Measurements from ENCODE around the gene IL10.
A peak's percentile ranks its signal among the peaks of the same experiment; 100 is the strongest.

IL10 gene

GRCh38 chr1:206794294-206794908, 22.1 kb upstream of the IL10 start:
- TF ChIP-seq CTCF (IDR thresholded peaks at IDR 0.05; ENCODE audit: low read depth, low read length): no peak
- DNase-seq (ENCODE audit: low read depth in 2 of 2): no peak
- no peak overlapping the region for H3K4me3 ChIP-seq (replicated peaks in 1 of 2; ENCODE audit: low read depth in 2 of 2, low read length in 2 of 2)

GRCh38 chr1:206793620-206794019, 21.3 kb upstream of the IL10 start:
- no peak for DNase-seq (ENCODE audit: low read depth in 2 of 2)
- no peak for TF ChIP-seq CTCF (IDR thresholded peaks at IDR 0.05; ENCODE audit: low read depth, low read length)
- H3K4me3 ChIP-seq (replicated peaks in 1 of 2; ENCODE audit: low read depth in 2 of 2, low read length in 2 of 2): no peak overlapping the region

GRCh38 chr1:206792939-206793607, 20.8 kb upstream of the IL10 start:
- DNase-seq (ENCODE audit: low read depth in 2 of 2): peak in 1 of 2 donors; percentile 29
- no peak overlapping the region for H3K4me3 ChIP-seq (replicated peaks in 1 of 2; ENCODE audit: low read depth in 2 of 2, low read length in 2 of 2)
- TF ChIP-seq CTCF (IDR thresholded peaks at IDR 0.05; ENCODE audit: low read depth, low read length): no peak

DNA sequence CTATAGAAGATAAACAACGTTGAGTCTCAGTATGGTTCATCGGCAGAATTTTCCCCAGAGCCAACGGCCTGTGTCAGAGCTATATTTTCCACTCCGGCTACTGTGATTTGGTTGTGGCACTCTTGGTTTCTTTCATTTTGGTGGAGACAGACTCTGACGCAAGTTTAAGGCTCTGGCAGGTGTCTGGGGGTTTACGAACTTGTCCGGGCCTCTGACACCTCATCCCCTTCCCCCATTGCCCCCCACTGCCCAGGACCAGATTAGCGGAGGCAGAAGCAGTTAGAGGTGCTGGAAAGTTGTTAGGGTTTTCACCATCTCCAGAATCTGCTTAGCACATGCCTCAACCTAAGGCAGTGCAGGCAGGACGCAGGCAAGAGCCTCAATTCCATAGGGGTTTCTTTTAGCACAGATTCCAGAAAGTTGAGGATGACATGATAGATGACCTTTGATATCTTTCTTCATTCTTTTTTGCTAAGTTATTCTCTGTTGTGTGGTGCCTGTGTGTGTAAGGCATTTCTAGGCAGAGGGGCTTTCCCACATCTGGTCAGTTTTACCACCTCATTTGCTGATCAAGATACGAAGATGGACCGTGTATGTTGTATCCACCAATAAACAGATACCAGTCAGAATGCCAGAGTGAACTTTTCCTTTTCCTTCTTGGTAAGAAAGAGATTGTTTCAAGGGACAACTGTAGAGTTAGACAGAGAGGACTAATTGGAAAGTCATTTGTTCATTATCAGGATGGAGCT, 18.4 kb upstream of the IL10 start:
- TF ChIP-seq CTCF (IDR thresholded peaks at IDR 0.05; ENCODE audit: low read depth, low read length): no peak
- no peak for DNase-seq (ENCODE audit: low read depth in 2 of 2)
- no peak overlapping the region for H3K4me3 ChIP-seq (replicated peaks in 1 of 2; ENCODE audit: low read depth in 2 of 2, low read length in 2 of 2)

GRCh38 chr1:206788487-206789050, 16.3 kb upstream of the IL10 start:
- no peak for DNase-seq (ENCODE audit: low read depth in 2 of 2)
- no peak overlapping the region for H3K4me3 ChIP-seq (replicated peaks in 1 of 2; ENCODE audit: low read depth in 2 of 2, low read length in 2 of 2)
- TF ChIP-seq CTCF (IDR thresholded peaks at IDR 0.05; ENCODE audit: low read depth, low read length): no peak

DNA sequence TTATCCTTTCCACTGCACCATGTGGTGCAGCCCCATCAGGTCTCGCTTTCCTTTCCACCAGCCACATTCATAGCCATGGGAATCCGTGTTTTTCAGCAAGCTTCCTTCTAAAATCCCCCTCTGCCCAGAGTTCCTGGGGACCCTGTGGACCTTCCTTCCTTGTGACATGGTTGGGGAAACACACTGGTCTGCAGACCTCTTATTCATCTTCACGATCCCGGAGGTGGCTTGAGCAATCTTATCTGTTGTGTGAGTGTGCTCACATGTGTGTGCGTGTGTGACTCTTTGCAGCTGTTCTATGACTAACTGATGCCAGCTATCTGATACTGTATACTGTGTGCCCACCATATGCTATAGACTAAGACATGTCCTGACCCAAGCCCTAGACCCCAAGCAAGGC, 15.6 kb upstream of the IL10 start:
- H3K4me3 ChIP-seq (replicated peaks in 1 of 2; ENCODE audit: low read depth in 2 of 2, low read length in 2 of 2): no peak overlapping the region
- no peak for TF ChIP-seq CTCF (IDR thresholded peaks at IDR 0.05; ENCODE audit: low read depth, low read length)
- no peak for DNase-seq (ENCODE audit: low read depth in 2 of 2)
